ENCODE measurements around the gene FHL1.
"Not testable (repeated sequence)": the region's sequence is repeated elsewhere in the genome, so short reads cannot be mapped to it uniquely, and the experiment has no call there.

Gene FHL1

GRCh38 chrX:136147315-136147901 lies at the start of gene FHL1:
TSS of gene FHL1 (plus strand) at chrX:136147533.
- Histone ChIP-seq H3K36me3 (ENCODE audit: insufficient read depth, insufficient read length, low read length) (no peaks in the 10 kb centered on the region), H3K4me3 (ENCODE audit: insufficient read length, low read depth) (peak within 1 kb of the TSS; percentile 34), H3K4me1 (ENCODE audit: insufficient read depth, insufficient read length) (no peaks in the 10 kb centered on the region), H3K27me3 (ENCODE audit: insufficient read depth, insufficient read length) (peaks cover 30% of the 10 kb centered on the region), H3K9me3 (ENCODE audit: insufficient read depth, low read length) (no peaks in the 10 kb centered on the region), H3K9ac (ENCODE audit: insufficient read length, low read depth) (no peak within 1 kb of the TSS)
- DNase-seq (ENCODE audit: low read depth, low spot score), result no peak
- TF ChIP-seq SUZ12 (IDR thresholded peaks at IDR 0.05; ENCODE audit: extremely low read depth, insufficient read depth, insufficient read length) (no peak), ZNF274 (IDR thresholded peaks at IDR 0.05; ENCODE audit: low read depth, low read length) (no peak), YY1 (IDR thresholded peaks at IDR 0.05; ENCODE audit: insufficient read depth, insufficient read length) (no peak)

- Histone ChIP-seq H3K36me3 (ENCODE audit: insufficient read depth, insufficient read length, low read length) (no peaks in the 10 kb centered on the region), H3K4me3 (ENCODE audit: insufficient read length, low read depth) (no peak overlapping the region), H3K9ac (ENCODE audit: insufficient read length, low read depth) (no peak overlapping the region), H3K9me3 (ENCODE audit: insufficient read depth, low read length) (no peaks in the 10 kb centered on the region), H3K27me3 (ENCODE audit: insufficient read depth, insufficient read length) (no peaks in the 10 kb centered on the region), H3K4me1 (ENCODE audit: insufficient read depth, insufficient read length) (no peaks in the 10 kb centered on the region)
- no peak for DNase-seq (ENCODE audit: low read depth, low spot score)
- TF ChIP-seq ZNF274 (IDR thresholded peaks at IDR 0.05; ENCODE audit: low read depth, low read length), result no peak
These were observed 49.2 kb upstream of the FHL1 start for GRCh38 chrX:136097871-136098805.

- no peaks in the 10 kb centered on the region for H3K9me3 ChIP-seq (ENCODE audit: insufficient read depth, low read length)
- TF ChIP-seq ZNF274 (IDR thresholded peaks at IDR 0.05; ENCODE audit: low read depth, low read length), result no peak
- TF ChIP-seq SUZ12 (IDR thresholded peaks at IDR 0.05; ENCODE audit: extremely low read depth, insufficient read depth, insufficient read length), result no peak
- no peak for TF ChIP-seq YY1 (IDR thresholded peaks at IDR 0.05; ENCODE audit: insufficient read depth, insufficient read length)
- H3K27me3 ChIP-seq (ENCODE audit: insufficient read depth, insufficient read length), result no peaks in the 10 kb centered on the region
- no peaks in the 10 kb centered on the region for H3K4me1 ChIP-seq (ENCODE audit: insufficient read depth, insufficient read length)
- no peak overlapping the region for H3K4me3 ChIP-seq (ENCODE audit: insufficient read length, low read depth)
- no peaks in the 10 kb centered on the region for H3K36me3 ChIP-seq (ENCODE audit: insufficient read depth, insufficient read length, low read length)
- no peak overlapping the region for H3K9ac ChIP-seq (ENCODE audit: insufficient read length, low read depth)
- no peak for DNase-seq (ENCODE audit: low read depth, low spot score)
These were observed 42.4 kb upstream of the FHL1 start for GRCh38 chrX:136104936-136105335.

- H3K4me3 ChIP-seq (ENCODE audit: insufficient read length, low read depth), result no peak overlapping the region
- no peaks in the 10 kb centered on the region for H3K9me3 ChIP-seq (ENCODE audit: insufficient read depth, low read length)
- H3K36me3 ChIP-seq (ENCODE audit: insufficient read depth, insufficient read length, low read length), result no peaks in the 10 kb centered on the region
- no peak for DNase-seq (ENCODE audit: low read depth, low spot score)
- no peaks in the 10 kb centered on the region for H3K27me3 ChIP-seq (ENCODE audit: insufficient read depth, insufficient read length)
- TF ChIP-seq ZNF274 (IDR thresholded peaks at IDR 0.05; ENCODE audit: low read depth, low read length) (no peak), SUZ12 (IDR thresholded peaks at IDR 0.05; ENCODE audit: extremely low read depth, insufficient read depth, insufficient read length) (no peak), YY1 (IDR thresholded peaks at IDR 0.05; ENCODE audit: insufficient read depth, insufficient read length) (no peak)
- H3K9ac ChIP-seq (ENCODE audit: insufficient read length, low read depth), result no peak overlapping the region
- H3K4me1 ChIP-seq (ENCODE audit: insufficient read depth, insufficient read length), result no peaks in the 10 kb centered on the region
These were observed 40.3 kb upstream of the FHL1 start for GRCh38 chrX:136106920-136107528.

GRCh38 chrX:136108905-136109304 lies 38.4 kb upstream of the FHL1 start:
- not testable (repeated sequence) for H3K4me1 ChIP-seq (ENCODE audit: insufficient read depth, insufficient read length); H3K36me3 ChIP-seq (ENCODE audit: insufficient read depth, insufficient read length, low read length); DNase-seq (ENCODE audit: low read depth, low spot score); H3K27me3 ChIP-seq (ENCODE audit: insufficient read depth, insufficient read length); H3K9me3 ChIP-seq (ENCODE audit: insufficient read depth, low read length); H3K4me3 ChIP-seq (ENCODE audit: insufficient read length, low read depth); H3K9ac ChIP-seq (ENCODE audit: insufficient read length, low read depth)

- DNase-seq (ENCODE audit: low read depth, low spot score), result no peak
- Histone ChIP-seq H3K4me3 (ENCODE audit: insufficient read length, low read depth) (no peak overlapping the region), H3K4me1 (ENCODE audit: insufficient read depth, insufficient read length) (no peaks in the 10 kb centered on the region), H3K9ac (ENCODE audit: insufficient read length, low read depth) (no peak overlapping the region), H3K27me3 (ENCODE audit: insufficient read depth, insufficient read length) (no peaks in the 10 kb centered on the region), H3K36me3 (ENCODE audit: insufficient read depth, insufficient read length, low read length) (no peaks in the 10 kb centered on the region), H3K9me3 (ENCODE audit: insufficient read depth, low read length) (no peaks in the 10 kb centered on the region)
- no peak for TF ChIP-seq SUZ12 (IDR thresholded peaks at IDR 0.05; ENCODE audit: extremely low read depth, insufficient read depth, insufficient read length)
- TF ChIP-seq YY1 (IDR thresholded peaks at IDR 0.05; ENCODE audit: insufficient read depth, insufficient read length), result no peak
- TF ChIP-seq ZNF274 (IDR thresholded peaks at IDR 0.05; ENCODE audit: low read depth, low read length), result no peak
These were observed 35.0 kb upstream of the FHL1 start for GRCh38 chrX:136112286-136112685.

- Histone ChIP-seq H3K36me3 (ENCODE audit: insufficient read depth, insufficient read length, low read length) (no peaks in the 10 kb centered on the region), H3K4me3 (ENCODE audit: insufficient read length, low read depth) (no peak overlapping the region), H3K27me3 (ENCODE audit: insufficient read depth, insufficient read length) (no peaks in the 10 kb centered on the region), H3K9ac (ENCODE audit: insufficient read length, low read depth) (no peak overlapping the region), H3K4me1 (ENCODE audit: insufficient read depth, insufficient read length) (no peaks in the 10 kb centered on the region), H3K9me3 (ENCODE audit: insufficient read depth, low read length) (no peaks in the 10 kb centered on the region)
- no peak for DNase-seq (ENCODE audit: low read depth, low spot score)
- no peak for TF ChIP-seq ZNF274 (IDR thresholded peaks at IDR 0.05; ENCODE audit: low read depth, low read length)
- no peak for TF ChIP-seq SUZ12 (IDR thresholded peaks at IDR 0.05; ENCODE audit: extremely low read depth, insufficient read depth, insufficient read length)
- no peak for TF ChIP-seq YY1 (IDR thresholded peaks at IDR 0.05; ENCODE audit: insufficient read depth, insufficient read length)
These were observed 34.6 kb upstream of the FHL1 start for GRCh38 chrX:136112778-136113177.

All from NT2/D1 (cell line).